Hepatocyte (in vitro differentiated cells): ENCODE results near the gene PARD3B.

Experiments used
- EZH2 ChIP-seq: fragments of 200-600 bp; sonication (generic); IDR thresholded peaks from 2 replicates; pipeline ENCODE4 v1.6.1; 2016; ENCODE audit warnings: antibody characterized with exemption, mild to moderate bottlenecking, borderline replicate concordance
- EZH2phosphoT487 ChIP-seq: fragments of 200-600 bp; sonication (generic); IDR thresholded peaks from one replicate; pipeline ENCODE4 v1.6.1; 2018; ENCODE audit warnings: antibody characterized with exemption, mild to moderate bottlenecking, low read depth, moderate library complexity; ENCODE audit not compliant: unreplicated experiment, severe bottlenecking
- TF ChIP-seq, protein P1 (sequence below): fragments of 200-600 bp; sonication (generic); IDR thresholded peaks from 2 replicates; pipeline ENCODE4 v1.5.1; 2016; ENCODE audit warnings: antibody characterized with exemption, mild to moderate bottlenecking; ENCODE audit not compliant: poor library complexity

DNA sequence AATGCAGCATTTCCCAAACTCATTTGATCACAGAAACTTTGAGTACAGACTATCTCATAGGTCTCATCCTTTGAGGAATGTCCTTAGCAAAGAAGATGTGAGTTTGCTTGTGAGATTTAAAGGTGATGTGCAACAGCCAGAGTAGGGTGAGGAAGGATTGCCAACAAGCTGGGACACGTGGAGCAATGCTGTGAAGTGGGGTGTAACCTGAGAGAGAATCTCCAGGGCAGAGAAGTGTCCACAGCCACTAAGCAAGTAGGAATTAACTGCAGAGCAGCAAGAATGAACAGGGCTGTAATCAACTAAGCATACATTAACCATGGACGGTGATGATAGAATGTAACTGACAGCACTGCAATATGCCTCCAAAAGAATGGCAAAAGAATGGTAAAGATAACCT, 667.1 kb downstream of the PARD3B start:
- TF ChIP-seq, protein P1, sequence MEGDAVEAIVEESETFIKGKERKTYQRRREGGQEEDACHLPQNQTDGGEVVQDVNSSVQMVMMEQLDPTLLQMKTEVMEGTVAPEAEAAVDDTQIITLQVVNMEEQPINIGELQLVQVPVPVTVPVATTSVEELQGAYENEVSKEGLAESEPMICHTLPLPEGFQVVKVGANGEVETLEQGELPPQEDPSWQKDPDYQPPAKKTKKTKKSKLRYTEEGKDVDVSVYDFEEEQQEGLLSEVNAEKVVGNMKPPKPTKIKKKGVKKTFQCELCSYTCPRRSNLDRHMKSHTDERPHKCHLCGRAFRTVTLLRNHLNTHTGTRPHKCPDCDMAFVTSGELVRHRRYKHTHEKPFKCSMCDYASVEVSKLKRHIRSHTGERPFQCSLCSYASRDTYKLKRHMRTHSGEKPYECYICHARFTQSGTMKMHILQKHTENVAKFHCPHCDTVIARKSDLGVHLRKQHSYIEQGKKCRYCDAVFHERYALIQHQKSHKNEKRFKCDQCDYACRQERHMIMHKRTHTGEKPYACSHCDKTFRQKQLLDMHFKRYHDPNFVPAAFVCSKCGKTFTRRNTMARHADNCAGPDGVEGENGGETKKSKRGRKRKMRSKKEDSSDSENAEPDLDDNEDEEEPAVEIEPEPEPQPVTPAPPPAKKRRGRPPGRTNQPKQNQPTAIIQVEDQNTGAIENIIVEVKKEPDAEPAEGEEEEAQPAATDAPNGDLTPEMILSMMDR: no peak
- TF ChIP-seq EZH2 (no peak), EZH2phosphoT487 (no peak)
